ENCODE measurements around the gene ABCC5.

The ABCC5 gene

GRCh38 chr3:183959214-183959613 lies 58.5 kb downstream of the ABCC5 start:
- H3K9me2 ChIP-seq (replicated peaks; ENCODE audit: insufficient read depth, low read length), result no peaks in the 10 kb centered on the region
- H3F3A ChIP-seq (ENCODE audit: insufficient read depth), result no peaks in the 10 kb centered on the region
- H3K4me3 ChIP-seq (ENCODE audit: insufficient read depth, low read length, poor library complexity, severe bottlenecking), result no peak overlapping the region
- TF ChIP-seq CTCF (IDR thresholded peaks at IDR 0.05; ENCODE audit: insufficient read depth, low read length, poor library complexity, severe bottlenecking), result no peak
- no peak for TF ChIP-seq EZH2phosphoT487 (conservative IDR thresholded peaks at IDR 0.05; ENCODE audit: low read length)
- H2AFZ ChIP-seq (ENCODE audit: low read depth, low read length, severe bottlenecking), result no peak overlapping the region
- no peaks in the 10 kb centered on the region for H3K36me3 ChIP-seq (ENCODE audit: low read length)
- H3K79me2 ChIP-seq (ENCODE audit: insufficient read depth, low read length), result no peaks in the 10 kb centered on the region
- no peak overlapping the region for H3K27ac ChIP-seq (ENCODE audit: low read depth, low read length)
- H3K9ac ChIP-seq (ENCODE audit: low read length), result no peak overlapping the region
- H3K4me2 ChIP-seq (ENCODE audit: low read depth, low read length, poor library complexity, severe bottlenecking), result no peak overlapping the region
- no peaks in the 10 kb centered on the region for H4K20me1 ChIP-seq (ENCODE audit: low read depth, low read length)
- H3K9me3 ChIP-seq (ENCODE audit: insufficient read depth, low read length), result no peaks in the 10 kb centered on the region
- no peaks in the 10 kb centered on the region for H3K27me3 ChIP-seq (ENCODE audit: low read length)

- no peaks in the 10 kb centered on the region for H3K27me3 ChIP-seq (ENCODE audit: low read length)
- no peaks in the 10 kb centered on the region for H4K20me1 ChIP-seq (ENCODE audit: low read depth, low read length)
- no peak overlapping the region for H3K9ac ChIP-seq (ENCODE audit: low read length)
- no peak for TF ChIP-seq CTCF (IDR thresholded peaks at IDR 0.05; ENCODE audit: insufficient read depth, low read length, poor library complexity, severe bottlenecking)
- TF ChIP-seq EZH2phosphoT487 (conservative IDR thresholded peaks at IDR 0.05; ENCODE audit: low read length), result no peak
- no peak overlapping the region for H2AFZ ChIP-seq (ENCODE audit: low read depth, low read length, severe bottlenecking)
- no peaks in the 10 kb centered on the region for H3K9me2 ChIP-seq (replicated peaks; ENCODE audit: insufficient read depth, low read length)
- no peaks in the 10 kb centered on the region for H3K9me3 ChIP-seq (ENCODE audit: insufficient read depth, low read length)
- H3F3A ChIP-seq (ENCODE audit: insufficient read depth), result no peaks in the 10 kb centered on the region
- no peak overlapping the region for H3K4me3 ChIP-seq (ENCODE audit: insufficient read depth, low read length, poor library complexity, severe bottlenecking)
- H3K4me2 ChIP-seq (ENCODE audit: low read depth, low read length, poor library complexity, severe bottlenecking), result no peak overlapping the region
- no peaks in the 10 kb centered on the region for H3K79me2 ChIP-seq (ENCODE audit: insufficient read depth, low read length)
- H3K36me3 ChIP-seq (ENCODE audit: low read length), result no peaks in the 10 kb centered on the region
- H3K27ac ChIP-seq (ENCODE audit: low read depth, low read length), result no peak overlapping the region
Measured at GRCh38 chr3:183958775-183959174, 58.9 kb downstream of the ABCC5 start.

GRCh38 chr3:183958226-183958625 lies 59.5 kb downstream of the ABCC5 start:
- TF ChIP-seq EZH2phosphoT487 (conservative IDR thresholded peaks at IDR 0.05; ENCODE audit: low read length) (no peak), CTCF (IDR thresholded peaks at IDR 0.05; ENCODE audit: insufficient read depth, low read length, poor library complexity, severe bottlenecking) (no peak)
- Histone ChIP-seq H3K36me3 (ENCODE audit: low read length) (no peaks in the 10 kb centered on the region), H3K9me3 (ENCODE audit: insufficient read depth, low read length) (no peaks in the 10 kb centered on the region), H3K4me2 (ENCODE audit: low read depth, low read length, poor library complexity, severe bottlenecking) (no peak overlapping the region), H3K4me3 (ENCODE audit: insufficient read depth, low read length, poor library complexity, severe bottlenecking) (no peak overlapping the region), H4K20me1 (ENCODE audit: low read depth, low read length) (no peaks in the 10 kb centered on the region), H3K27ac (ENCODE audit: low read depth, low read length) (no peak overlapping the region), H3K27me3 (ENCODE audit: low read length) (no peaks in the 10 kb centered on the region), H3F3A (ENCODE audit: insufficient read depth) (no peaks in the 10 kb centered on the region), H3K9me2 (replicated peaks; ENCODE audit: insufficient read depth, low read length) (no peaks in the 10 kb centered on the region), H2AFZ (ENCODE audit: low read depth, low read length, severe bottlenecking) (no peak overlapping the region), H3K9ac (ENCODE audit: low read length) (no peak overlapping the region), H3K79me2 (ENCODE audit: insufficient read depth, low read length) (no peaks in the 10 kb centered on the region)
